Naive thymus-derived CD4-positive, alpha-beta T cell (primary cell): ENCODE measurements around the gene ACSL6. TPM values are rescaled to one million over a fixed set of nuclear protein-coding genes. Genes with fewer than 3 reads are reported as not detected.

Source experiments
- ATAC-seq: fragments of 150-1000 bp; cut with Tn5 transposase; 2 replicates; pipeline ENCODE4 v1.10.0; 2021; ENCODE audit warnings: mild to moderate bottlenecking, moderate library complexity
- CTCF ChIA-PET: fragments of 350-600 bp; sonication (Branson Sonifier 250); formaldehyde crosslinking; loops from one replicate; lab custom pipeline; 2021; ENCODE audit warnings: antibody characterized with exemption; lab: Charles Lee
- POLR2A ChIA-PET: fragments of 350-600 bp; sonication (Branson Sonifier 250); formaldehyde crosslinking; loops from one replicate; lab custom pipeline; 2021; ENCODE audit warnings: antibody characterized with exemption, inconsistent platforms; lab: Charles Lee
- DNase-seq, 9 donors: peaks; one replicate each; pipeline versions ENCODE4 v3.0.0 to v3.0.0-alpha.2; 2020 to 2022; ENCODE audit warnings: mixed read lengths in 1 of 9
- H3K27ac ChIP-seq: one replicate; pipeline ENCODE4 v1.7.0; 2013; ENCODE audit warnings: mild to moderate bottlenecking, low read depth, low read length, moderate library complexity
- H3K27me3 ChIP-seq, 2 donors: one replicate each; pipeline ENCODE4 v1.7.0; 2013; ENCODE audit warnings: low read length in 2 of 2, mild to moderate bottlenecking in 2 of 2, moderate library complexity in 2 of 2; ENCODE audit not compliant: control insufficient read depth in 2 of 2, insufficient read depth in 2 of 2
- H3K36me3 ChIP-seq, 3 experiments: 1 replicate in 2 of 3; 2 replicates in 1 of 3; pipeline ENCODE4 v1.7.0; 2013; ENCODE audit warnings: low read length in 3 of 3, mild to moderate bottlenecking in 3 of 3, moderate library complexity in 1 of 3; ENCODE audit not compliant: insufficient read depth in 3 of 3, control insufficient read depth in 2 of 3
- H3K4me1 ChIP-seq, 2 donors: one replicate each; pipeline ENCODE4 v1.7.0; 2013; ENCODE audit warnings: low read length in 2 of 2, mild to moderate bottlenecking in 2 of 2, moderate library complexity in 1 of 2; ENCODE audit not compliant: control insufficient read depth in 2 of 2, insufficient read depth in 2 of 2
- H3K4me3 ChIP-seq: 2 replicates; pipeline ENCODE4 v1.7.0; 2013; ENCODE audit warnings: mild to moderate bottlenecking, low read length
- H3K9me3 ChIP-seq, 3 experiments: 1 replicate in 2 of 3; 2 replicates in 1 of 3; pipeline ENCODE4 v1.7.0; 2013; ENCODE audit warnings: low read length in 3 of 3; ENCODE audit not compliant: control insufficient read depth in 2 of 3
- H3K27ac Mint-ChIP-seq, 9 donors: one replicate each; pipeline ENCODE4 v1.8.0; 2020 to 2022; ENCODE audit warnings: mixed read lengths in 9 of 9, mild to moderate bottlenecking in 8 of 9, moderate library complexity in 5 of 9, inconsistent platforms in 2 of 9
- H3K27me3 Mint-ChIP-seq, 5 donors: one replicate each; pipeline ENCODE4 v1.8.0; 2021 to 2022; ENCODE audit warnings: mixed read lengths in 5 of 5, mild to moderate bottlenecking in 1 of 5
- H3K36me3 Mint-ChIP-seq, 5 donors: one replicate each; pipeline ENCODE4 v1.8.0; 2020 to 2022; ENCODE audit warnings: mixed read lengths in 5 of 5, mild to moderate bottlenecking in 3 of 5, inconsistent platforms in 1 of 5
- H3K4me1 Mint-ChIP-seq, 7 donors: one replicate each; pipeline ENCODE4 v1.8.0; 2020 to 2022; ENCODE audit warnings: mixed read lengths in 7 of 7, mild to moderate bottlenecking in 3 of 7, inconsistent platforms in 1 of 7
- H3K4me3 Mint-ChIP-seq, 10 donors: one replicate each; pipeline ENCODE4 v1.8.0; 2020 to 2022; ENCODE audit warnings: mild to moderate bottlenecking in 10 of 10, mixed read lengths in 10 of 10, moderate library complexity in 6 of 10, inconsistent platforms in 2 of 10
- H3K9me3 Mint-ChIP-seq, 11 donors: one replicate each; pipeline ENCODE4 v1.8.0; 2020 to 2022; ENCODE audit warnings: mixed read lengths in 11 of 11, mild to moderate bottlenecking in 4 of 11, inconsistent platforms in 1 of 11, moderate library complexity in 1 of 11
- intact Hi-C, 2 donors: fragments of 100-400 bp; cut with micrococcal nuclease; formaldehyde crosslinking; loops; one replicate each; pipeline ENCODE4 v1.15.1; 2023
- polyA plus RNA-seq, 2 donors: library from polyadenylated mRNA; unstranded; fragments of 300-500 nt; fragmentation: Illumina TruSeq; gene quantifications; one replicate each; pipeline ENCODE4 v1.2.3, GENCODE V29; 2021
- total RNA-seq, 6 experiments: library from RNA in 5 of 6; stranded (reverse) in 5 of 6; gene quantifications; 1 replicate in 5 of 6; 2 replicates in 1 of 6; pipeline ENCODE4 v1.2.3 and lab custom pipeline; 2021 to 2026

Gene ACSL6
- total and polyA plus RNA-seq, 7 experiments from 2014 or later = 13.6 to 42.8 (median 22.2) TPM

DNA sequence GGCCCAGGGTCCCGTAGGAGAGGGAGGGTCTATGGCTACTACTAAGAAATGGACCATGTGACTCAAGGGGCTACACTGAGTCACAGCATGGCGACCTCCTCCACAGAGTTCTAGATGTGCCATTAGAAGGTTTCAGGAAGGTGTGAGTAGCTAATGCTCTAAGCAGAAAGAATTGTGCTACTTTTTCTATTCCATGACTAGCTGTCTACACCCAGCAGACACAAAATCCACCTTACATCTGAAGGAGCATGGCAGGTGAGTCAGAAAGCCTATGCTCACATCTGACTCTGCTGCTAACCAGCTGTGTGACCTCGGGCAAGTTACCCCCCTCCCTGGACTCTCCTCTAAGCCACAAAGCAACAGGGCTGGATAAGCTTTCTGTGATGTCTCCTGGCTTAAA, 51.6 kb downstream of the ACSL6 start:
- H3K4me1 ChIP-seq = no peaks in the 10 kb centered on the region
- peaks cover 0 to 2% (median 0%) of the 10 kb centered on the region in 5 donors for H3K27me3 Mint-ChIP-seq
- H3K27ac ChIP-seq = no peak overlapping the region
- H3K4me1 Mint-ChIP-seq = peaks cover 0 to 6% (median 0%) of the 10 kb centered on the region in 7 donors
- CTCF ChIA-PET = interaction anchor here (0.5 kb wide), 1 partner anchor 251 kb away, joined by 3 read pairs; no protein-coding TSS in a partner anchor
- H3K9me3 Mint-ChIP-seq = peaks cover 0 to 2% (median 0%) of the 10 kb centered on the region in 11 donors
- no peak overlapping the region for H3K27ac Mint-ChIP-seq
- no peaks in the 10 kb centered on the region for H3K9me3 ChIP-seq
- intact Hi-C loops = loop anchor here in 1 of 2 donors (5.0 kb wide), 1 partner anchor 37 kb away; no protein-coding TSS in a partner anchor
- H3K4me3 ChIP-seq = no peak overlapping the region
- DNase-seq = no peak
- H3K36me3 ChIP-seq = peaks cover 0 to 36% (median 0%) of the 10 kb centered on the region in 3 experiments
- peaks cover 17 to 63% (median 52%) of the 10 kb centered on the region in 5 donors for H3K36me3 Mint-ChIP-seq
- no peak for ATAC-seq
- no peak overlapping the region for H3K4me3 Mint-ChIP-seq
- H3K27me3 ChIP-seq = no peaks in the 10 kb centered on the region
- POLR2A ChIA-PET = no interaction called here

- no peak overlapping the region for H3K4me3 Mint-ChIP-seq
- CTCF ChIA-PET = no interaction called here
- H3K9me3 Mint-ChIP-seq = peaks cover 0 to 3% (median 0%) of the 10 kb centered on the region in 11 donors
- peaks cover 25 to 66% (median 53%) of the 10 kb centered on the region in 5 donors for H3K36me3 Mint-ChIP-seq
- DNase-seq = no peak
- no peak for ATAC-seq
- H3K36me3 ChIP-seq = peaks cover 0 to 41% (median 0%) of the 10 kb centered on the region in 3 experiments
- no peaks in the 10 kb centered on the region for H3K4me1 ChIP-seq
- peak overlapping the region in 1 of 9 donors; percentile 25 for H3K27ac Mint-ChIP-seq
- no peak overlapping the region for H3K27ac ChIP-seq
- H3K27me3 ChIP-seq = no peaks in the 10 kb centered on the region
- peaks cover 0 to 8% (median 3%) of the 10 kb centered on the region in 7 donors for H3K4me1 Mint-ChIP-seq
- POLR2A ChIA-PET = no interaction called here
- H3K9me3 ChIP-seq = no peaks in the 10 kb centered on the region
- peaks cover 0 to 6% (median 0%) of the 10 kb centered on the region in 5 donors for H3K27me3 Mint-ChIP-seq
- intact Hi-C loops = no loop called here
- no peak overlapping the region for H3K4me3 ChIP-seq
These were observed 52.3 kb downstream of the ACSL6 start for GRCh38 chr5:131959136-131959535.

DNA sequence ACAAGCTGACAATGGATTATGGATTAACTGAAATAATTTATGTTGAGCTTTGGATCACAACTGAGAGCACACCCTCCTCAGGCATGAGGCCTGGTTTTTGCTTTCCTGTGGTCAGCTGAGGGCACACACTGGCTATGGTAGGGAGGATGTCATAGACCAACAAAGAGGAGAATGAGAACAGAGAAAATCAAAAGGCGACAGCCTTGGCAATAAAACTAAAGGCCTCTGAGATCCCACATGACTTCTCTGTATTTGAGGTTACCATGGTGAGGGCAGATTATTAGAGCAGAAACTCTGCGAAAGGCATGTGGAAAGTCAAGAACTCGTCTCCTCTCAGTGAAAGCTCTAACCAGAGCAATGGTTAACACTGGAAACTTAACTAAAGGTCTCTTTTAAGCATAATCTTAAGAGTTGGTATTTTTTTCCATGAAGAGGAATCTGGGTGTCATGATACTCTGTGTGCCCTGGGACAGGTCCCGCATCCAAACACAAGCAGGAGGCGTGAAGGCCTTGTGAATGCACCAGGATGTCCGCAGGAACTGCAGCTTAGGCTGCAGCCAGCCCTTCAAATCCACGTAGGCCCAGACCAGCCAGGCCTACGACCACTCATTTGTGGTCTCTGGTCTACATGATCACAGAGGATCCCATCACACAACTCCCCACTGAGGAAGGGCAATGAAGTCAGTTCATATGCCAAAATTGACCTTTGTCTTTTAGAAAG, 53.6 kb downstream of the ACSL6 start:
- H3K9me3 Mint-ChIP-seq = peaks cover 0 to 3% (median 0%) of the 10 kb centered on the region in 11 donors
- ChIA-PET POLR2A (interaction anchor here (1.2 kb wide), 1 partner anchor 16 kb away, joined by 3 read pairs; no protein-coding TSS in a partner anchor), CTCF (interaction anchor here (0.8 kb wide), 1 partner anchor 50 kb away, joined by 3 read pairs; no protein-coding TSS in a partner anchor)
- intact Hi-C loops = no loop called here
- no peak overlapping the region for H3K4me3 Mint-ChIP-seq
- H3K27ac Mint-ChIP-seq = peak overlapping the region in 1 of 9 donors; percentile 4
- ATAC-seq = no peak
- DNase-seq = no peak
- H3K4me1 ChIP-seq = no peaks in the 10 kb centered on the region
- H3K27me3 Mint-ChIP-seq = peaks cover 0 to 6% (median 0%) of the 10 kb centered on the region in 5 donors
- peaks cover 0 to 8% (median 0%) of the 10 kb centered on the region in 7 donors for H3K4me1 Mint-ChIP-seq
- peaks cover 15 to 61% (median 52%) of the 10 kb centered on the region in 5 donors for H3K36me3 Mint-ChIP-seq
- H3K27ac ChIP-seq = no peak overlapping the region
- H3K27me3 ChIP-seq = no peaks in the 10 kb centered on the region
- H3K4me3 ChIP-seq = no peak overlapping the region
- peaks cover 0 to 33% (median 0%) of the 10 kb centered on the region in 3 experiments for H3K36me3 ChIP-seq
- no peaks in the 10 kb centered on the region for H3K9me3 ChIP-seq

GRCh38 chr5:131953969-131954368, 57.5 kb downstream of the ACSL6 start:
- peaks cover 0 to 8% (median 0%) of the 10 kb centered on the region in 7 donors for H3K4me1 Mint-ChIP-seq
- no peaks in the 10 kb centered on the region for H3K4me1 ChIP-seq
- no peak overlapping the region for H3K27ac Mint-ChIP-seq
- H3K36me3 ChIP-seq = peaks cover 0 to 19% (median 0%) of the 10 kb centered on the region in 3 experiments
- ChIA-PET POLR2A (no interaction called here), CTCF (no interaction called here)
- H3K27ac ChIP-seq = no peak overlapping the region
- peaks cover 0 to 15% (median 0%) of the 10 kb centered on the region in 5 donors for H3K27me3 Mint-ChIP-seq
- H3K9me3 ChIP-seq = no peaks in the 10 kb centered on the region
- H3K27me3 ChIP-seq = no peaks in the 10 kb centered on the region
- ATAC-seq = no peak
- DNase-seq = no peak
- no peak overlapping the region for H3K4me3 Mint-ChIP-seq
- H3K4me3 ChIP-seq = no peak overlapping the region
- H3K9me3 Mint-ChIP-seq = peaks cover 0 to 3% (median 0%) of the 10 kb centered on the region in 11 donors
- intact Hi-C loops = no loop called here
- peaks cover 15 to 48% (median 34%) of the 10 kb centered on the region in 5 donors for H3K36me3 Mint-ChIP-seq

DNA sequence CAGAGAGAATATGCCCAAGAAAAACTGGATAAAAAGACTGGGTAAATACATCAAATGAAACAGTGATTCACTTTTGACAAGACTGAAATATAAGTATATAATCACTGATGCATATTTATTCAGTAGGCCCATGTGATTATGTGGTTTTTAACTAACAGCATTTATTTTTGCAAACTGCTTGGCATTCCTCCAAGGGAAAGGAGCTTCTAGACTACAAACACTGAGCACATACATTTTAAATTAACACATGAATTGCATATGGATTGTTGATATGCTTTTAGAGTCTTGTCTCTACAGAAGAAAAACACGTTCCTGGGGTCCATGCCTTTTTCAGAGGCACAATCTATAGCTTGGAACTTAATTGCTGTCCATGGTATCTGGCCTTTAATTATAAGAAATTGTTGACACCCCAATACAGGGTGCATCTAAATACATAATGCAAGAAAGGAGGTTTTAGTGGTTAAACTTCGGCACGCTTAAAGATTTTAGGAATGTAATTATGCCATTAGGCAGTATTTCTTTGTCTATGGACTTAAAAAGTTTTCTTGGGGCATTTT, 59.1 kb downstream of the ACSL6 start:
- Histone ChIP-seq H3K4me3 (no peak overlapping the region), H3K9me3 (no peaks in the 10 kb centered on the region), H3K27me3 (no peaks in the 10 kb centered on the region), H3K27ac (no peak overlapping the region), H3K36me3 (peaks cover 0 to 10% (median 0%) of the 10 kb centered on the region in 3 experiments), H3K4me1 (no peaks in the 10 kb centered on the region)
- Mint-ChIP-seq H3K4me3 (no peak overlapping the region), H3K9me3 (peaks cover 0 to 3% (median 0%) of the 10 kb centered on the region in 11 donors), H3K4me1 (peaks cover 0 to 6% (median 0%) of the 10 kb centered on the region in 7 donors), H3K27ac (no peak overlapping the region), H3K36me3 (peaks cover 10 to 45% (median 24%) of the 10 kb centered on the region in 5 donors), H3K27me3 (peaks cover 0 to 20% (median 0%) of the 10 kb centered on the region in 5 donors)
- CTCF ChIA-PET = no interaction called here
- intact Hi-C loops = no loop called here
- no peak for ATAC-seq
- POLR2A ChIA-PET = no interaction called here
- no peak for DNase-seq

DNA sequence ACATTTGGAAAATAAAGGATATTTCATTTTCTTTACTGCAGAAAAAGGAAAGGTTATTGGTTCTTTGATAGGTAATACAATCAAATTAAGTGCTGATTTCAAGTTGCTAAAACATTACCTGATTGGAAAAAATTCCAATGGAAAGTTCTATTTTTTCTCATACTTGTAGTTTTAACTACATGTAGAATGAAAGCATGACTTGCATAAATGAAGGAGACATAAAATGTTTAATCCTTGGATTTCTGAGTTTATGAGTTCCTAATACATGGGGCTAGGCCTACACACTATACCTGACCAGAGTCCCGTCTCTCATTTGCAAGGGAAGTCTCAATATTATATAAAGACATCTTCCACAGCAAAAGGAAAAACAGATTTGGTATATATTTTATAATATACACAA, 60.8 kb downstream of the ACSL6 start:
- Histone ChIP-seq H3K4me3 (no peak overlapping the region), H3K27ac (no peak overlapping the region), H3K36me3 (peaks cover 0 to 10% (median 0%) of the 10 kb centered on the region in 3 experiments), H3K27me3 (no peaks in the 10 kb centered on the region), H3K4me1 (no peaks in the 10 kb centered on the region), H3K9me3 (no peaks in the 10 kb centered on the region)
- Mint-ChIP-seq H3K4me3 (no peak overlapping the region), H3K27me3 (peaks cover 0 to 20% (median 0%) of the 10 kb centered on the region in 5 donors), H3K4me1 (peaks cover 0 to 6% (median 0%) of the 10 kb centered on the region in 7 donors), H3K36me3 (peaks cover 10 to 44% (median 18%) of the 10 kb centered on the region in 5 donors), H3K9me3 (peaks cover 0 to 3% (median 0%) of the 10 kb centered on the region in 11 donors), H3K27ac (no peak overlapping the region)
- DNase-seq (no peak), ATAC-seq (no peak)
- POLR2A ChIA-PET = no interaction called here
- intact Hi-C loops = no loop called here
- CTCF ChIA-PET = no interaction called here
